GM12878 (cell line): Measurements from ENCODE around the gene ABTB1. TPM values are rescaled to one million over a fixed set of nuclear protein-coding genes. Genes with fewer than 3 reads are reported as not detected.

Source experiments
- ATAC-seq: fragments of 200-7000 bp; cut with Tn5 transposase; 3 replicates; pipeline ENCODE4 v1.9.1; 2020; ENCODE audit warnings: mild to moderate bottlenecking, moderate library complexity
- BruUV-seq: library from RNA; stranded (reverse); fragments of 400-500 nt; replicated peaks from 2 replicates; lab custom pipeline; 2021; lab: Mats Ljungman, UMichigan
- CTCF ChIA-PET: fragments of 300-600 bp; sonication (Branson Sonifier 250); formaldehyde crosslinking; extraction: SDS; loops from one replicate; lab custom pipeline; 2021; ENCODE audit warnings: inconsistent platforms; lab: Yijun Ruan, JAX
- POLR2A ChIA-PET: fragments of 350-600 bp; formaldehyde crosslinking; extraction: SDS; loops from one replicate; lab custom pipeline; 2021; ENCODE audit warnings: inconsistent platforms; lab: Charles Lee
- RAD21 ChIA-PET: fragments of 300-600 bp; sonication (Branson Sonifier 250); formaldehyde crosslinking; loops from one replicate; lab custom pipeline; 2023; ENCODE audit warnings: antibody characterized with exemption; ENCODE audit not compliant: unreplicated experiment; lab: Charles Lee
- SMC1A ChIA-PET: fragments of 300-600 bp; sonication (Branson Sonifier 250); formaldehyde crosslinking; loops from one replicate; lab custom pipeline; 2023; ENCODE audit not compliant: unreplicated experiment, uncharacterized antibody; lab: Charles Lee
- DNase-seq: peaks from one replicate; pipeline ENCODE4 v3.0.0-alpha.2; 2011; ENCODE audit warnings: low read depth, low spot score
- FAIRE-seq: peaks from 3 replicates; lab custom pipeline; 2011; peaks lifted over from hg19 to GRCh38; lab: Jason Lieb, UNC
- H2AFZ ChIP-seq: 2 replicates; pipeline ENCODE4 v1.6.0; 2011; ENCODE audit warnings: low read depth, low read length, control low read depth; ENCODE audit not compliant: control insufficient read depth
- H3K27ac ChIP-seq: 2 replicates; pipeline ENCODE4 v1.5.1; 2011; ENCODE audit warnings: control low read depth; ENCODE audit not compliant: control insufficient read depth, insufficient read depth
- H3K27me3 ChIP-seq, 2 experiments: replicated peaks in 1 of 2; 2 replicates each; pipeline versions ENCODE4 v1.6.0 to v1.6.1; 2011; ENCODE audit warnings: low read length in 1 of 2; ENCODE audit not compliant: control insufficient read depth in 2 of 2, insufficient read depth in 2 of 2
- H3K36me3 ChIP-seq, 2 experiments: 2 replicates each; pipeline ENCODE4 v1.5.1; 2011; ENCODE audit warnings: low read length in 1 of 2; ENCODE audit not compliant: control insufficient read depth in 2 of 2, insufficient read depth in 2 of 2
- H3K4me1 ChIP-seq: 2 replicates; pipeline ENCODE4 v1.6.1; 2011; ENCODE audit warnings: mild to moderate bottlenecking, low read length, moderate library complexity, mixed read lengths; ENCODE audit not compliant: control insufficient read depth, insufficient read depth
- H3K4me2 ChIP-seq: 2 replicates; pipeline ENCODE4 v1.6.0; 2011; ENCODE audit warnings: control low read depth; ENCODE audit not compliant: control insufficient read depth, insufficient read depth
- H3K4me3 ChIP-seq: fragments of 200-600 bp; sonication (generic); 2 replicates; pipeline ENCODE4 v1.5.1; 2016
- H3K79me2 ChIP-seq: 2 replicates; pipeline ENCODE4 v1.6.0; 2011; ENCODE audit warnings: low read length; ENCODE audit not compliant: control insufficient read depth, insufficient read depth
- H3K9ac ChIP-seq: 2 replicates; pipeline ENCODE4 v1.8.0; 2011; ENCODE audit warnings: low read length, control low read depth, mixed read lengths; ENCODE audit not compliant: control insufficient read depth, insufficient read depth
- H3K9me3 ChIP-seq: replicated peaks from 3 replicates; pipeline ENCODE4 v1.5.1; 2011; ENCODE audit warnings: mild to moderate bottlenecking, low read length; ENCODE audit not compliant: control insufficient read depth, insufficient read depth
- H4K20me1 ChIP-seq: 2 replicates; pipeline ENCODE4 v1.6.0; 2011; ENCODE audit not compliant: control insufficient read depth, insufficient read depth
- CBFB ChIP-seq: IDR thresholded peaks from 2 replicates; pipeline ENCODE4 v1.6.1; 2016; ENCODE audit warnings: antibody characterized with exemption, low read depth
- CBX3 ChIP-seq: fragments of 200-600 bp; sonication (generic); IDR thresholded peaks from 2 replicates; pipeline ENCODE4 v1.6.1; 2016; ENCODE audit warnings: low read depth, borderline replicate concordance
- IKZF1 ChIP-seq: fragments of 450-650 bp; conservative IDR thresholded peaks from 2 replicates; pipeline ENCODE4 v1.6.1; 2017; ENCODE audit warnings: antibody characterized with exemption, mild to moderate bottlenecking
- IRF4 ChIP-seq: IDR thresholded peaks from 2 replicates; pipeline ENCODE4 v1.6.1; 2011; ENCODE audit warnings: low read depth, low read length
- JUNB ChIP-seq: IDR thresholded peaks from 2 replicates; pipeline ENCODE4 v1.6.1; 2016; ENCODE audit warnings: antibody characterized with exemption, mild to moderate bottlenecking
- MXI1 ChIP-seq: fragments of 150-350 bp; IDR thresholded peaks from 2 replicates; pipeline ENCODE4 v1.6.1; 2011; ENCODE audit warnings: low read depth, mild to moderate bottlenecking, inconsistent platforms, low read length, improper control_type of control experiment
- NRF1 ChIP-seq: conservative IDR thresholded peaks from 2 replicates; pipeline ENCODE4 v1.6.1; 2011; ENCODE audit warnings: mild to moderate bottlenecking, low read depth, low read length, improper control_type of control experiment
- RELA ChIP-seq: fragments of 450-650 bp; IDR thresholded peaks from 2 replicates; pipeline ENCODE4 v1.8.0; 2014; ENCODE audit warnings: borderline replicate concordance; ENCODE audit not compliant: partially characterized antibody
- SUPT20H ChIP-seq: IDR thresholded peaks from 2 replicates; pipeline ENCODE4 v1.6.1; 2011; ENCODE audit warnings: low read depth, mild to moderate bottlenecking, low read length, moderate library complexity, borderline replicate concordance; ENCODE audit not compliant: control insufficient read depth
- SUZ12 ChIP-seq: fragments of 200-600 bp; sonication (generic); IDR thresholded peaks from one replicate; pipeline ENCODE4 v1.6.1; 2018; ENCODE audit warnings: antibody characterized with exemption, mild to moderate bottlenecking; ENCODE audit not compliant: unreplicated experiment
- ZNF207 ChIP-seq: fragments of 450-650 bp; IDR thresholded peaks from 2 replicates; pipeline ENCODE4 v1.6.1; 2014; ENCODE audit warnings: antibody characterized with exemption, mild to moderate bottlenecking, borderline replicate concordance
- WGBS: methylation state at CpG from one replicate; pipeline ENCODE4 v1.1.6; 2016; ENCODE audit warnings: low lambda C conversion rate; ENCODE audit not compliant: insufficient replicate concordance, insufficient coverage; ENCODE audit errors: missing lambda C conversion rate; 5-methylcytosine and 5-hydroxymethylcytosine counted together
- in situ Hi-C: fragments of 300-500 bp; cut with MboI; formaldehyde crosslinking; loops from 9 replicates; pipeline ENCODE4 v1.14.3; 2018; ENCODE audit warnings: mixed read lengths
- intact Hi-C: fragments of 100-400 bp; cut with micrococcal nuclease; formaldehyde crosslinking; loops from one replicate; pipeline ENCODE4 v1.14.2; 2022; ENCODE audit not compliant: unreplicated experiment
- polyA plus RNA-seq, 11 experiments: library from polyadenylated mRNA; depleted of rRNA in 4 of 11; unstranded in 6 of 11; stranded (reverse) in 5 of 11; fragments of >200 nt; fragmentation: Nextera tagmentation in 4 of 11; fragmentation: Illumina TruSeq in 1 of 11; extraction: Ambion mirVana in 4 of 11; extraction: Trizol in 1 of 11; gene quantifications; 1 replicate in 1 of 11; 2 replicates in 10 of 11; pipeline versions ENCODE4 v1.2.1 to v1.2.3, GENCODE V29; 2011 to 2016; ENCODE audit warnings: inconsistent platforms in 2 of 11, missing spikeins in 2 of 11, low read depth in 1 of 11
- total RNA-seq, 4 experiments: library from RNA; depleted of rRNA in 3 of 4; stranded (reverse); fragments of >200 nt in 3 of 4; fragmentation: Illumina TruSeq in 1 of 4; extraction: Trizol in 1 of 4; gene quantifications; 2 replicates each; pipeline versions ENCODE4 v1.2.1 to v1.2.3, GENCODE V29; 2013 to 2021
- TF ChIP-seq, protein P1 (sequence below): fragments of 450-650 bp; IDR thresholded peaks from 2 replicates; pipeline ENCODE4 v1.6.1; 2016; ENCODE audit warnings: mild to moderate bottlenecking
- TF ChIP-seq, protein P2 (sequence below): fragments of 450-650 bp; IDR thresholded peaks from 2 replicates; pipeline ENCODE4 v1.6.1; 2017; ENCODE audit warnings: borderline replicate concordance
- TF ChIP-seq, protein P3 (sequence below), 3 experiments: IDR thresholded peaks in 2 of 3; conservative IDR thresholded peaks in 1 of 3; 2 replicates each; pipeline ENCODE4 v1.5.1; 2011; ENCODE audit warnings: low read depth in 3 of 3, low read length in 3 of 3, mild to moderate bottlenecking in 3 of 3, control low read depth in 2 of 3, moderate library complexity in 2 of 3, inconsistent platforms in 1 of 3, mixed read lengths in 1 of 3; ENCODE audit not compliant: control insufficient read depth in 2 of 3, insufficient read depth in 1 of 3; ENCODE audit errors: extremely low read depth in 1 of 3

The ABTB1 gene
- total and polyA plus RNA-seq, 10 of the 15 experiments (the other 5 are each of a cell fraction or from before 2014, with no cell fraction given) = 0.11 to 10.2 (median 7.1) TPM

DNA sequence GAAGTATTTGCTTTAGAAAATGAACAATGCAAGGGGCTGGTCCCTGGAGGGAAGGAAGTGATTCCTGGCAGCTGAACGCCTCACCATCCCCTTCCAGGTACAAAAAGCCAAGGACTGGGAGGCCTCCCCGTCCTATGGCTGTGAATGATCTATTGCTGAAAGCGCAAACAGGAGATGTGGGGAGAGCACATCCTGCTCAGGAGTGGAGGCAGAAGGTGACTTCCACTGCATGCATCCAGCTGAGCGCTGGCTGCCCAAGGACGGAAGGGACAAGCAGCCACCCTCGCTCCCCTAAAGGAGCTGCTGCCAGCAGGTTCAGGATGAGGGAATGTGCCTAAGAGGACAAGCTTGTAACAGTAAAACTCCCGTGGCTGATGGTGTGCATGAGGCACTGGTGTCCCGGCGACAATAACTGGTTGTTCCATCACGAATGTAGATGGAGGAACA is 41.4 kb downstream of the ABTB1 start (continued):
- TF ChIP-seq, protein P1, sequence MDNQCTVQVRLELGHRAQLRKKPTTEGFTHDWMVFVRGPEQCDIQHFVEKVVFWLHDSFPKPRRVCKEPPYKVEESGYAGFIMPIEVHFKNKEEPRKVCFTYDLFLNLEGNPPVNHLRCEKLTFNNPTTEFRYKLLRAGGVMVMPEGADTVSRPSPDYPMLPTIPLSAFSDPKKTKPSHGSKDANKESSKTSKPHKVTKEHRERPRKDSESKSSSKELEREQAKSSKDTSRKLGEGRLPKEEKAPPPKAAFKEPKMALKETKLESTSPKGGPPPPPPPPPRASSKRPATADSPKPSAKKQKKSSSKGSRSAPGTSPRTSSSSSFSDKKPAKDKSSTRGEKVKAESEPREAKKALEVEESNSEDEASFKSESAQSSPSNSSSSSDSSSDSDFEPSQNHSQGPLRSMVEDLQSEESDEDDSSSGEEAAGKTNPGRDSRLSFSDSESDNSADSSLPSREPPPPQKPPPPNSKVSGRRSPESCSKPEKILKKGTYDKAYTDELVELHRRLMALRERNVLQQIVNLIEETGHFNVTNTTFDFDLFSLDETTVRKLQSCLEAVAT = no peak
- TF ChIP-seq JUNB (no peak), NRF1 (no peak), CBFB (no peak), IKZF1 (no peak), SUPT20H (no peak), MXI1 (no peak), IRF4 (no peak), SUZ12 (no peak), CBX3 (no peak)
- TF ChIP-seq, protein P2, sequence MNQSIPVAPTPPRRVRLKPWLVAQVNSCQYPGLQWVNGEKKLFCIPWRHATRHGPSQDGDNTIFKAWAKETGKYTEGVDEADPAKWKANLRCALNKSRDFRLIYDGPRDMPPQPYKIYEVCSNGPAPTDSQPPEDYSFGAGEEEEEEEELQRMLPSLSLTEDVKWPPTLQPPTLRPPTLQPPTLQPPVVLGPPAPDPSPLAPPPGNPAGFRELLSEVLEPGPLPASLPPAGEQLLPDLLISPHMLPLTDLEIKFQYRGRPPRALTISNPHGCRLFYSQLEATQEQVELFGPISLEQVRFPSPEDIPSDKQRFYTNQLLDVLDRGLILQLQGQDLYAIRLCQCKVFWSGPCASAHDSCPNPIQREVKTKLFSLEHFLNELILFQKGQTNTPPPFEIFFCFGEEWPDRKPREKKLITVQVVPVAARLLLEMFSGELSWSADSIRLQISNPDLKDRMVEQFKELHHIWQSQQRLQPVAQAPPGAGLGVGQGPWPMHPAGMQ = no peak

DNA sequence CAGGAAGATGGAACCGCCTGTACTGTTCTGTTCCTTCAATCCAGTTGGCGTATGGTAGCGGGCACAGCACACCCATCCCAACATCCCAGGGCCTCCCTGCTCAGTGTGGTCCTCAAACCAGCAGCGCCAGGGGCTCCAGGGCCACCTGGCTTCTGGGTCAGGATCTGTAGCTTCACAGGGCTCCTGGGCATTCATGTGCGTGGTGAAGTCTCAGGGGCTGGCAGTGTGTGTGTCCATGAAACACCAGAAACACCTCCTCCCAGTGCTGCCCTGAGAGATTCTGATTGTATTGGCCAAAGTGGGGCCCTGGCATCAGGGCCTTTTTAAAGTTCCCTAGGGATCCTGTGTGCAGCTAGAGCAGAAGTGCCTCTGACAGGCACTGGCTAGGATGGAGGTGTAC is 42.1 kb downstream of the ABTB1 start:
- H3K36me3 ChIP-seq = peaks cover 28 to 55% of the 10 kb centered on the region in 2 experiments; a peak in 3 of 4 replicates
- H3K27ac ChIP-seq = no peak overlapping the region
- H3K4me3 ChIP-seq = no peak overlapping the region
- FAIRE-seq (no peak), DNase-seq (no peak), ATAC-seq (no peak)
- TF ChIP-seq ZNF207 = no peak
- TF ChIP-seq, protein P3, sequence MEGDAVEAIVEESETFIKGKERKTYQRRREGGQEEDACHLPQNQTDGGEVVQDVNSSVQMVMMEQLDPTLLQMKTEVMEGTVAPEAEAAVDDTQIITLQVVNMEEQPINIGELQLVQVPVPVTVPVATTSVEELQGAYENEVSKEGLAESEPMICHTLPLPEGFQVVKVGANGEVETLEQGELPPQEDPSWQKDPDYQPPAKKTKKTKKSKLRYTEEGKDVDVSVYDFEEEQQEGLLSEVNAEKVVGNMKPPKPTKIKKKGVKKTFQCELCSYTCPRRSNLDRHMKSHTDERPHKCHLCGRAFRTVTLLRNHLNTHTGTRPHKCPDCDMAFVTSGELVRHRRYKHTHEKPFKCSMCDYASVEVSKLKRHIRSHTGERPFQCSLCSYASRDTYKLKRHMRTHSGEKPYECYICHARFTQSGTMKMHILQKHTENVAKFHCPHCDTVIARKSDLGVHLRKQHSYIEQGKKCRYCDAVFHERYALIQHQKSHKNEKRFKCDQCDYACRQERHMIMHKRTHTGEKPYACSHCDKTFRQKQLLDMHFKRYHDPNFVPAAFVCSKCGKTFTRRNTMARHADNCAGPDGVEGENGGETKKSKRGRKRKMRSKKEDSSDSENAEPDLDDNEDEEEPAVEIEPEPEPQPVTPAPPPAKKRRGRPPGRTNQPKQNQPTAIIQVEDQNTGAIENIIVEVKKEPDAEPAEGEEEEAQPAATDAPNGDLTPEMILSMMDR (IDR thresholded peaks at IDR 0.05 in 2 of 3, conservative IDR thresholded peaks at IDR 0.05 in 1 of 3; ENCODE audit: control insufficient read depth in 2 of 3, extremely low read depth in 1 of 3, insufficient read depth in 1 of 3, low read depth in 3 of 3, low read length in 3 of 3) = no peak
- no peak for TF ChIP-seq RELA
- intact Hi-C loops (no loop called here), in situ Hi-C loops (no loop called here)
- WGBS = 84% methylated on average over 5 of the region's 5 CpGs
- H3K27me3 ChIP-seq = no peaks in the 10 kb centered on the region
- ChIA-PET POLR2A (no interaction called here), RAD21 (no interaction called here), CTCF (no interaction called here), SMC1A (interaction anchor here (0.9 kb wide), 1 partner anchor 9 kb away, joined by 3 read pairs; no protein-coding TSS in a partner anchor)
- no peak overlapping the region for H3K4me2 ChIP-seq
- no TSS peak for BruUV-seq
- no peaks in the 10 kb centered on the region for H4K20me1 ChIP-seq
- peaks cover 6% of the 10 kb centered on the region; the same call in 1 of the 2 replicates for H3K4me1 ChIP-seq
- no peaks in the 10 kb centered on the region for H3K9me3 ChIP-seq
- H2AFZ ChIP-seq = no peak overlapping the region
- H3K79me2 ChIP-seq = no peaks in the 10 kb centered on the region
- no peak overlapping the region for H3K9ac ChIP-seq
